Measurements from ENCODE around the gene JKAMP. TPM values are rescaled to one million over a fixed set of nuclear protein-coding genes. Genes with fewer than 3 reads are reported as not detected.

Gene JKAMP
- total and polyA plus RNA-seq, 2 of the 8 experiments (the other 6 are each of a cell fraction or from before 2014, with no cell fraction given): 34.9 to 182 TPM

DNA sequence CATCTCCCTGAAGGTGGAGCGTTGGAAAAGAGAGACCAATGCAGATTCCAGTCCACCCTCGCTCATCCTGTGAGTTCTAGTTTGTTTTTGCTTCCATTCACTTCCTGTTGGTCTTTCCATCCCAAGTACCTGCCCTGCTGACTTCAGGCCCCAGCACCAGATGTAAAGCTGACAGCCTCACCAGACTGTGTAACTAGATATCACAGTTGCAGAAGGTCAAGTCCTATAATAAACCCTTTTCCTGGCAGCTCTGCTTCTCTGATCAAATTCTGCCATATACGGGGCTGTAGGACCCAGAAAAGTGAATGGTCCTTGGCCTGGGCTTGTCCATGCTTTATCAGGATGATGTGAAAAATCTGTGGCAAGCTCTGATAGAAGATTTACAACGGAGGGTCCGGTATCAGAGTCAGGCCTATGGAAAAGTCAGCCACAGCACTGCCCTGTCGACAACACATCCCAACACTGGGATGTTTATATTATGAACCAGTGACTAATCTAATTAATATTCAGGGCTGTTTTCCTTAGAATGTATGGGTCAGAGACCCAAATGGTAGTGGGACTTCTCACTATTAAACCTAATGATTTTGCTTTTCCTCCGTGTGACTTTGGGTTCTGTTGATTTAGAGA lies 50.2 kb downstream of the JKAMP start (continued):
- no peak for TF ChIP-seq GABPA (IDR thresholded peaks at IDR 0.05; ENCODE audit: borderline replicate concordance, insufficient read depth, low read length)
- no peak for TF ChIP-seq KDM1A (IDR thresholded peaks at IDR 0.05; ENCODE audit: borderline replicate concordance, low read length)
- TF ChIP-seq HDAC2 (IDR thresholded peaks at IDR 0.05; ENCODE audit: borderline replicate concordance in 1 of 2, low read depth in 2 of 2, low read length in 2 of 2): no peak
- no peak for TF ChIP-seq RFX5 (IDR thresholded peaks at IDR 0.05; ENCODE audit: borderline replicate concordance, low read depth, low read length)
- TF ChIP-seq ZNF274 (IDR thresholded peaks at IDR 0.05; ENCODE audit: borderline replicate concordance, extremely low read depth, low read length): no peak
- TF ChIP-seq BACH1 (IDR thresholded peaks at IDR 0.05; ENCODE audit: low read length): no peak

Data from H1 (cell line).